OCI-LY7 (cell line): ENCODE results near the gene B4GALNT2. TPM values are rescaled to one million over a fixed set of nuclear protein-coding genes. Genes with fewer than 3 reads are reported as not detected.

Source experiments
- BruUV-seq: library from RNA; stranded (reverse); fragments of 400-500 nt; replicated peaks from 2 replicates; lab custom pipeline; 2021; lab: Mats Ljungman, UMichigan
- CTCF ChIA-PET: fragments of 300-600 bp; sonication (Branson Sonifier 250); formaldehyde crosslinking; loops from one replicate; lab custom pipeline; 2022; ENCODE audit warnings: antibody characterized with exemption; ENCODE audit not compliant: unreplicated experiment; lab: Charles Lee
- POLR2A ChIA-PET: fragments of 300-600 bp; sonication (Branson Sonifier 250); formaldehyde crosslinking; loops from one replicate; lab custom pipeline; 2022; ENCODE audit warnings: antibody characterized with exemption; lab: Charles Lee
- DNase-seq: peaks from one replicate; pipeline ENCODE4 v3.0.0-alpha.2; 2015; ENCODE audit warnings: low spot score
- H2AFZ ChIP-seq: fragments of 200-600 bp; sonication (generic), shearing (Covaris generic); 2 replicates; pipeline ENCODE4 v1.6.1; 2014; ENCODE audit warnings: mild to moderate bottlenecking, antibody characterized with exemption, low read length, moderate library complexity
- H3K27ac ChIP-seq: fragments of 200-600 bp; sonication (generic); 2 replicates; pipeline ENCODE4 v1.5.1; 2014; ENCODE audit warnings: mixed run types, low read depth, mild to moderate bottlenecking, moderate library complexity, low read length, inconsistent platforms; ENCODE audit not compliant: poor library complexity, severe bottlenecking
- H3K36me3 ChIP-seq: fragments of 200-600 bp; sonication (generic); 2 replicates; pipeline ENCODE4 v1.6.1; 2014; ENCODE audit warnings: mild to moderate bottlenecking, antibody characterized with exemption, low read length, moderate library complexity, mixed read lengths; ENCODE audit not compliant: insufficient read depth
- H3K4me1 ChIP-seq: fragments of 200-600 bp; sonication (generic); 2 replicates; pipeline ENCODE4 v1.5.1; 2014; ENCODE audit warnings: mild to moderate bottlenecking, low read length; ENCODE audit not compliant: insufficient read depth, poor library complexity, severe bottlenecking
- H3K4me2 ChIP-seq: fragments of 200-600 bp; sonication (generic); 2 replicates; pipeline ENCODE4 v1.6.1; 2014; ENCODE audit warnings: mild to moderate bottlenecking, low read length
- H3K4me3 ChIP-seq: fragments of 200-600 bp; sonication (generic); 2 replicates; pipeline ENCODE4 v1.5.1; 2014; ENCODE audit warnings: mild to moderate bottlenecking, low read depth, low read length; ENCODE audit not compliant: poor library complexity, severe bottlenecking
- H3K79me2 ChIP-seq: fragments of 200-600 bp; sonication (generic); 2 replicates; pipeline ENCODE4 v1.6.1; 2016; ENCODE audit warnings: low read depth, mild to moderate bottlenecking, low read length, moderate library complexity, mixed read lengths; ENCODE audit not compliant: insufficient read depth
- H3K9me2 ChIP-seq: fragments of 200-600 bp; sonication (generic); 2 replicates; pipeline ENCODE4 v1.6.1; 2016; ENCODE audit warnings: mild to moderate bottlenecking, low read length, mixed read lengths; ENCODE audit not compliant: insufficient read depth
- H3K9me3 ChIP-seq: fragments of 200-600 bp; sonication (generic); 2 replicates; pipeline ENCODE4 v1.6.1; 2014; ENCODE audit warnings: mild to moderate bottlenecking, mixed run types, low read length, mixed read lengths
- H4K20me1 ChIP-seq: fragments of 200-600 bp; sonication (generic); 2 replicates; pipeline ENCODE4 v1.6.1; 2014; ENCODE audit warnings: mild to moderate bottlenecking, antibody characterized with exemption, low read length, moderate library complexity, mixed read lengths; ENCODE audit not compliant: insufficient read depth
- CTCF ChIP-seq: fragments of 200-600 bp; sonication (generic); conservative IDR thresholded peaks from 2 replicates; pipeline ENCODE4 v1.5.1; 2014; ENCODE audit warnings: mild to moderate bottlenecking, antibody characterized with exemption, low read length, moderate library complexity, mixed read lengths
- EZH2phosphoT487 ChIP-seq: fragments of 200-600 bp; sonication (generic); IDR thresholded peaks from 2 replicates; pipeline ENCODE4 v1.6.1; 2018; ENCODE audit warnings: low read depth, borderline replicate concordance, mild to moderate bottlenecking, mixed run types, antibody characterized with exemption, low read length, moderate library complexity, mixed read lengths
- intact Hi-C: fragments of 100-400 bp; cut with micrococcal nuclease; formaldehyde crosslinking; loops from one replicate; pipeline ENCODE4 v1.10.0; 2022; ENCODE audit not compliant: unreplicated experiment
- total RNA-seq, 2 experiments: library from RNA; depleted of rRNA in 1 of 2; stranded (reverse); fragments of >200 nt in 1 of 2; shearing (Covaris generic) in 1 of 2; gene quantifications; 2 replicates each; pipeline ENCODE4 v1.2.3, GENCODE V29; 2014 to 2022

Gene B4GALNT2
- total RNA-seq, 2 experiments from 2014 or later: not detected

GRCh38 chr17:49201481-49201927 lies 68.9 kb downstream of the B4GALNT2 start:
- intact Hi-C loops: no loop called here
- BruUV-seq: no TSS peak

GRCh38 chr17:49203796-49204195 lies 71.2 kb downstream of the B4GALNT2 start:
- ChIA-PET POLR2A (no interaction called here), CTCF (no interaction called here)
- H3K36me3 ChIP-seq: no peaks in the 10 kb centered on the region
- intact Hi-C loops: no loop called here
- no peak for DNase-seq
- no peaks in the 10 kb centered on the region for H4K20me1 ChIP-seq
- no peak overlapping the region for H2AFZ ChIP-seq
- H3K4me2 ChIP-seq: no peak overlapping the region
- no peaks in the 10 kb centered on the region for H3K79me2 ChIP-seq
- BruUV-seq: no TSS peak
- TF ChIP-seq CTCF (no peak), EZH2phosphoT487 (no peak)
- H3K27ac ChIP-seq: no peak overlapping the region
- no peaks in the 10 kb centered on the region for H3K9me3 ChIP-seq
- no peaks in the 10 kb centered on the region for H3K9me2 ChIP-seq
- peaks cover 4% of the 10 kb centered on the region for H3K4me1 ChIP-seq
- no peak overlapping the region for H3K4me3 ChIP-seq

More at GRCh38 chr17:49201481-49201927, 68.9 kb downstream of the B4GALNT2 start:
- H3K79me2 ChIP-seq: no peaks in the 10 kb centered on the region
- H3K4me1 ChIP-seq: no peaks in the 10 kb centered on the region
- no peak overlapping the region for H3K4me3 ChIP-seq
- H4K20me1 ChIP-seq: no peaks in the 10 kb centered on the region
- no peaks in the 10 kb centered on the region for H3K9me2 ChIP-seq
- no peak overlapping the region for H2AFZ ChIP-seq
- no peaks in the 10 kb centered on the region for H3K36me3 ChIP-seq
- CTCF ChIA-PET: no interaction called here
- H3K27ac ChIP-seq: no peak overlapping the region
- H3K9me3 ChIP-seq: no peaks in the 10 kb centered on the region
- TF ChIP-seq EZH2phosphoT487 (no peak), CTCF (no peak)
- H3K4me2 ChIP-seq: no peak overlapping the region
- DNase-seq: no peak
- POLR2A ChIA-PET: interaction anchor here (0.9 to 1.7 kb wide), 2 partner anchors 9 to 11 kb away, joined by 3 to 4 read pairs; no protein-coding TSS in a partner anchor

- H3K36me3 ChIP-seq: no peaks in the 10 kb centered on the region
- TF ChIP-seq EZH2phosphoT487 (no peak), CTCF (no peak)
- TSS peak; percentile 49 for BruUV-seq
- intact Hi-C loops: no loop called here
- DNase-seq: no peak
- H3K9me3 ChIP-seq: no peaks in the 10 kb centered on the region
- peaks cover 11% of the 10 kb centered on the region for H3K4me1 ChIP-seq
- H2AFZ ChIP-seq: no peak overlapping the region
- CTCF ChIA-PET: no interaction called here
- H4K20me1 ChIP-seq: no peaks in the 10 kb centered on the region
- H3K4me2 ChIP-seq: no peak overlapping the region
- no peak overlapping the region for H3K4me3 ChIP-seq
- H3K9me2 ChIP-seq: no peaks in the 10 kb centered on the region
- no peak overlapping the region for H3K27ac ChIP-seq
- POLR2A ChIA-PET: no interaction called here
- H3K79me2 ChIP-seq: 0 out of 2 replicates have a peak, but pooled peaks cover 1% of the 10 kb centered on the region
Observed at GRCh38 chr17:49204516-49204915, 71.9 kb downstream of the B4GALNT2 start.
